GM21390 (cell line): ENCODE results near the gene NAP1L4.
A peak's percentile ranks its signal among the peaks of the same experiment; 100 is the strongest.

Experiments
- ATAC-seq: cut with Tn5 transposase; IDR thresholded peaks from one replicate; pipeline ENCODE4 v1.9.1; 2021; ENCODE audit not compliant: unreplicated experiment

NAP1L4 gene

DNA sequence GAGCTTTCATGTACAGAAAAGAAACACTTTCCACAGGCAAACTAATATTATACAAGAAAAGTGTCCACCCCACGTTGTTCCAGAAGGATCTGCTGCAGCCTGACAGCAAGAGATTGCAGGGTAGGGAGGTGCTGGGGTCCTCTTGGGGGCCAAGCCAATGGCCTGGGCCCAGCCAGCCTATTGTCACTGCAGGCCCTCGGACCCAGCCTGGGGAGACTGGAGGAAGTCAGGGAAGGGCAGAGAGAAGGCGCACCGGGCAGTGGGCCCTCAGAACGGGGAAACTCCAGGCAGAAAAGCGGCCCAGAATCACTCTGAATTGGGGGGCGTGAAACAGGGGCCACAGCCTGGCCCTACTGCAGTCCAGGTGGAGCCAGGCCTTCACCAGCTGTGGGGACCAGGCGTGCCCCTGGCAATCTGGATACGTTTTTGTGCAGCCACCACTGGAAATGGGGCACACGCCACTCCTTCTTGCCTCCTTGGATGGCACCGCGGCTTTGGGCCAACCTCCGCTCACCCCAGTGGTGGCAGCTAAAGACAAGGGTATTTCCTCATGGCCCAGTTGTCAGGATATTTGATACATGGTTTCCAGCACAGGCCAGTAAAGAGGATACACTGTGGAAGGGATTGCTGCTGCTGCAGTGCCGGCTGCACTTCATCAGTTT is 3.9 kb upstream of the NAP1L4 start:
- no peak for ATAC-seq

DNA sequence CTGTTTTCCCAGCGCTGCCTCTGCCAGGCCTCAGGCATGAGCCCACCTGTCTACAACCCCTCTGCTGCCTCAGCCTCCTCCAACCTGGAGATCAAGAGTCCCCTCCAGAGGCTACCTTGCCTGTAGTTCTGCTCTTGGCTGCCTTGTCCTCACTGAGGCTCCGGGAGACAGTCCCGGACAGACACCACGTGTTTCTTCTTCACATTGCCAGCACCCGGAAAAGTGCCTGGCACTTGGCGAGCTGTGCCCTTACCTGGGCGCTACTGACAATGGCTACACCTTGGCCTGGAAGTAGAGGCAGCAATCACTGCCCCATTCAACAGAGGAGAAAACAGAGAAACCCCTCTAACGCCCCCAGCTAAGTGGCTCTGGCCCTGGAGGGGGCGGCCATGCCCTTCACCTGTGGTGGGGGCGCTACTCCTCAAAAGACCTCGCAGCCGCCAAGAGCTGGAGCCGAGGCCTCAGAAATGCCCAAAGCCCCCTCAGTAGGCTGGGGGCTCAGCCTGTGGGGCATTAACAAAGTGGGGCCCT is 3.0 kb upstream of the NAP1L4 start:
- no peak for ATAC-seq

DNA sequence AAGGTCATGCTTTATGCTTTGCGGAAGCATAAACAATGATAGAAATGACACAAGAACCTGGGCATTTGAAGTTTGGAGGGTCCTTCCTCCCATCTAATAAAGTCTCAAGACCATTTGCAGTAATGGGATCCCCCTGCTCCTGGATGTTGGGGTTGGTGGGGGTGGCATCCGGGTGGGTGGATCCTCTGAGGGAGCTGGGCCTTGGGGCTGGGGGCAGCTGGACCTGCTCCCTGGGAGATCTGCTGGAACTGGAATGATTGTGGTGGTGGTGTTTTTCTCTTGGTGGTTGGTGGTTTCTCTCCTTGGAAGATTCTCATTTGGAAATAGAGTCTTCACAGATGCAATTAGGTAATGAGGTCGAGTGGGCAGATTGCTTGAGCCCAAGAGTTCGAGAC is 2.2 kb upstream of the NAP1L4 start:
- no peak for ATAC-seq

DNA sequence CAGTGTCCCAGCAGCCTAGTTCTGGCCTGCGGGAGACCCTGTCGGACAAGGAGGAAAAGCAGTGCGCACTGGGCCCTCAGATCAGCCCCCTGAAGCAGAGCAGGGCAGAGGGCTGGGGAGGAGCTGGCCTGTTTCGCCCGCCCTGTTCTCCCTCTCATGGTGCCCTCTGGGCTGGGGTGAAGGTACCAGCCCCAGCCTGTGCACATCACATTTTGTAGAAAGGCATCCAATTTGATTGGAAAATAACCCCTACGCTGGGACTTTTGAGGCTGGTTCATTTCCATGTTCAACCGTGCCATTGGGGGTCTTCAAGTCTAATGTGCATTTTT is 832 bp upstream of the NAP1L4 start:
- no peak for ATAC-seq

DNA sequence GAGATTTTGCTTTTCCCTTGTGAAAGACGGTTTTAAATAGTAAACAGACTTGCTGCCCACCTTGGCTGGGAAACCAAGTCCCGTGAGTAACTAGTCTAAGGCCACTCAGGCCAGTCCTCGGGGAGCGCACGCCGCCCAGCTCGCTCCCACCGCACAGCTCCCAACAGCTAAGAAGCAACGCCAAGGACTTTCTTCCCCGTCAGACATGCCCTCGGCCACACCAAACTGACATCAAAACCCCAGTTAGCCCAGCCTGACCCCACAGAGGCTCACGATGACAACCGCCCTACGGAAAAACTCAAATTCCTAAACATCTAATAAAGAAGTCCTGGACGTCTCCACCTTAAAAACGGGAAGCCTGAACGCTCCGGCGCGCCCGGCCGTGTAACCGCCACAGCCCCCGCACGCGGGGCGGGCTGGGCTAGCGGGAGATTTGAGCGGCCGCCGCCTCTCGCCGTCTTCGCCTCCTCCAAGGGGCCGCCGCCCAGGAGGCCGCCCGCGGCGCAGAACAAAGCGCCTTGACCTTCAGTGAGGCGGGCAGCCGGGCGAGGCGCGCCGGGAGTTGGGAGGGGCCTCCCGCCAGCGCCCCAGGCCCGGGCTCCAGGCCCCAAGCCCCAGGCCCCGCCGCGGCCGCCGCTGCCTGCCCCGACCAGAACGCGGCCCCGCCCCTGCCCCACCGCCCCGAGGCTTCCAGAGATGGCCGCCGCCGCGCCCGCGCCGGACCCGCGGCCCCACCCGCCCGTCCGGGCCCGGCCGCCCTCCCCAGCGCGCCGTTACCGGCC is 486 bp downstream of the NAP1L4 start:
- peak; percentile 43 for ATAC-seq

DNA sequence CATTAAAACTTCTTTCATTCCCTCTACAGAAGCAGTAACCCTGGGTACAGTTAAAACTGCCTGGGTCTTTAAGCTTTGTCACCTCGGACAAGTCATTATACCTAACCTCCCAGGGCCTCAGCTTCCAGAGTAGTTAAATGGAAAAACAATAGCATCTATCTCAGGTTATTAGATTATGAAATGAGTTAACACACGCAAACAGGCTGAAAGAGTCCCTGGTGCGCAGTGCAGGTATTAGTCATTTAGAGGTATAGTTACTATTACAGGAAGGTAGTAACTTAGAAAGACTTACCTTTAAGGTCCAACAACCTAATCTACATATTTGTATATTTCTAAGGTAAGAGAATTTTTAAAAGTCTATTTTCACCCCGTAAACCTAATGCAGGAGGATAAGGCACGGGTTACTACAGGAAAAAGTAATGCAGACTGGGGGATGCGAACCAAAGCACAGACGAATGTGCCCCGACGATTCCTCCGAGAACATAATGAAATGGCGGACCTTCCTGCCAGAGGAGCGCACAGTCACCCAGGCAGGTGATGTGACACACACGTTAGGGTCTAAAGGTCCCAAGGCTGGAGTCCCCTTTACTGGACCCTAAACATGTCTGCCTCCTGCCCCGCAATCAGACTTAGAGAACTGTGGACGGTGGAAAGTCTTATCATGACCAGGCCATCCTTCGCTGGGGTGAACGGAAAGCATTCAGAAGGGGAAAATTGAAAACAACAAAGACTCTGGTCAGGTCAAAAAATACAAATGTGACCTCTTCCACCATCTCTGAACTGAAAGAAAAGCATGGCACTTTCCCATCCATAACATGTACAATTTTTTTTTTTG is 1.3 kb downstream of the NAP1L4 start:
- no peak for ATAC-seq

- no peak for ATAC-seq
These were observed 2.6 kb downstream of the NAP1L4 start for GRCh38 chr11:2989551-2989950.

DNA sequence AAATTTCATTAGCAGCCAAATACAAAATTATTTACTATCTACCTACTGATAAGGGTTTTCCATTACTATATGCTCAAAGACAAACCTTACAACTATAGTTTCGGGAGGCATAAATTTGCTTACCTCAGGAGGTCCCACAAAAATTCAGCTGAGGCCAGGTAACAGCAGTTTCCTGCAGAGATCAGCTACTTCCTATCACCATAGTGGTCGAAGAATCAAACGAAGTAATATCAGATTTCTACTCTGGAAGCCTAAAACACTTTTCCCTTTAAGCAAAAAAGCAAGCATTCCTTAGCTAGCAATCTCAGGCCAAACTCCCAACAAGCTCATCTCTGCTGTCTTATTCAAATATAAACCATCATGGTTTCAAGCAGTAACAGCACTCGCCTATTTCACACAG is 3.1 kb downstream of the NAP1L4 start:
- no peak for ATAC-seq

DNA sequence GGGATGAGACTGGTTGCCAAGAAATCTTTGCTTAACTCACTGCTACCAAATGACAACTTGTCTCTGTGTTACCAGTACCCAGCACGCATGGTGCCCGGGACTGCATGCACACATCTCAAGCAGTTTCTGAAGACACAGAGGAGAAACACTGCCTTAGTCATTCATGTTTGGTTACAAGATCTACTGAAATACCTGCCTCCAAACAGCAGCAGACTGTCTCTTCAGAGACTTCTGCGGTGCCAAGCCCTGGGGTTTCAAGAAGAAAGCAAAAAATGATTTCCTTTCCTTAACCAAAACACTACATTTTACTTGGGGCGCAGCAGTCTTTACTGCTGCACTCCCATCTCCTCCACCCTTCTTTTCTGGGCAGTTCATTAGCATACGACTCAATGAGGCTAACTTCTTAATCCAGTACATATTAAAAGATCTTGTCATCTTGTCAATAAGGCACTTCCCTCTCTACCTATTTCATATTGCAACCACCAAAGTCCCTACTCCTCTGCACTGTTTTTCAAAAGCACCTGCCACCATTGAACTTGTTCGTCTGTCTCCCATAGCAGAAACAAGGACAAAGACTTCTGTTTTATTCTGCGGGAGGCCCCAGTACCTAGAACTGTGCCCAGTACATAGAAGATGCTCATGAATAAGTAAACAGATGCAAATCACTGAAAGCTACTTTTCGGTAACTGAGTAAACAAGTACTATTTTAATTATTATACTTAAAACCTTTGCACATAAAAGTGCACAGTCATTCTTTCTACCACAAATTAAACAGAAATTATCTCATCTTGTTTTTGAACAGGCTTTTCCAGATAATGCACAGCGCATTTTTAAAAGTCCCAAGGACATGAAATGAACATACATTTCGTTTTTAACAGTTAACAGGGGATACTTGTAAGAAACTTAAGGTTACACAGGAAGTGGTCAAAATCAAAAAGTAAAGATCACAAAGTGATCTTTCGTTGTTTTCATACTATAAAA is 4.0 kb downstream of the NAP1L4 start:
- ATAC-seq: no peak

- ATAC-seq: no peak
These were observed 8.2 kb downstream of the NAP1L4 start for GRCh38 chr11:2983908-2984307.

- no peak for ATAC-seq
These were observed 9.9 kb downstream of the NAP1L4 start for GRCh38 chr11:2982214-2982613.

- no peak for ATAC-seq
These were observed 11.0 kb downstream of the NAP1L4 start for GRCh38 chr11:2981130-2981529.

- ATAC-seq: no peak
These were observed 11.8 kb downstream of the NAP1L4 start for GRCh38 chr11:2980168-2980840.

GRCh38 chr11:2977113-2977512 is 15.0 kb downstream of the NAP1L4 start:
- no peak for ATAC-seq

GRCh38 chr11:2976294-2977063 is 15.7 kb downstream of the NAP1L4 start:
- no peak for ATAC-seq

GRCh38 chr11:2975594-2975993 is 16.5 kb downstream of the NAP1L4 start:
- no peak for ATAC-seq

- ATAC-seq: no peak
These were observed 17.9 kb downstream of the NAP1L4 start for GRCh38 chr11:2974272-2974671.

- ATAC-seq: no peak
These were observed 23.7 kb downstream of the NAP1L4 start for GRCh38 chr11:2968341-2968900.

GRCh38 chr11:2964782-2965181 is 27.3 kb downstream of the NAP1L4 start:
- ATAC-seq: no peak
